H1 (cell line): ENCODE measurements around the gene HPN. TPM values are rescaled to one million over a fixed set of nuclear protein-coding genes. Genes with fewer than 3 reads are reported as not detected.

Experiments used
- ATF3 ChIP-seq: IDR thresholded peaks from 2 replicates; pipeline ENCODE4 v1.6.1; 2011; ENCODE audit warnings: low read depth, mild to moderate bottlenecking, low read length; ENCODE audit not compliant: insufficient read depth
- CHD2 ChIP-seq: IDR thresholded peaks from 2 replicates; pipeline ENCODE4 v1.6.1; 2012; ENCODE audit warnings: low read length, improper control_type of control experiment
- HDAC6 ChIP-seq: IDR thresholded peaks from one replicate; pipeline ENCODE4 v1.7.1; 2012; ENCODE audit warnings: low read depth, mild to moderate bottlenecking, inconsistent platforms, low read length, moderate library complexity
- POU5F1 ChIP-seq: IDR thresholded peaks from 2 replicates; pipeline ENCODE4 v1.6.1; 2011; ENCODE audit warnings: low read depth, mild to moderate bottlenecking, low read length, moderate library complexity
- TCF12 ChIP-seq: IDR thresholded peaks from 2 replicates; pipeline ENCODE4 v1.6.1; 2011; ENCODE audit warnings: low read depth, mild to moderate bottlenecking, low read length
- polyA plus RNA-seq, 7 experiments: library from polyadenylated mRNA; depleted of rRNA in 3 of 7; stranded (reverse) in 5 of 7; unstranded in 2 of 7; fragments of >200 nt in 5 of 7; fragments of 200-250 nt in 2 of 7; gene quantifications; 1 replicate in 5 of 7; 2 replicates in 1 of 7; 4 replicates in 1 of 7; pipeline versions ENCODE4 v1.2.1 to v1.2.3, GENCODE V29; 2011 to 2013; ENCODE audit warnings: missing spikeins in 2 of 7, mixed read lengths in 2 of 7
- total RNA-seq: library from RNA; stranded (reverse); fragmentation: NEBNext Ultra II Directional; extraction: Animal tissue kit (Norgen Biotek cat#: 25700); gene quantifications from 2 replicates; pipeline ENCODE4 v1.2.1, GENCODE V29; 2021

The HPN gene
- total and polyA plus RNA-seq, 2 of the 8 experiments (the other 6 are each of a cell fraction or from before 2014, with no cell fraction given) = 14.7 to 33.7 TPM

GRCh38 chr19:35088131-35088913 is 46.8 kb downstream of the HPN start (continued):
- TF ChIP-seq ATF3 (no peak), CHD2 (no peak), POU5F1 (no peak), TCF12 (no peak), HDAC6 (no peak)
